ACHN (cell line): ENCODE results near the gene ARID5B.

Experiments
- DNase-seq: peaks from one replicate; pipeline ENCODE4 v3.0.0-alpha.2; 2015
- in situ Hi-C: cut with HindIII; loops from 2 replicates; pipeline ENCODE4 v1.10.0; 2017; ENCODE audit warnings: low sequenced_read_pairs, low pct_ligation_motif_present, low pct_unique_long_range_greater_than_20kb

ARID5B gene

DNA sequence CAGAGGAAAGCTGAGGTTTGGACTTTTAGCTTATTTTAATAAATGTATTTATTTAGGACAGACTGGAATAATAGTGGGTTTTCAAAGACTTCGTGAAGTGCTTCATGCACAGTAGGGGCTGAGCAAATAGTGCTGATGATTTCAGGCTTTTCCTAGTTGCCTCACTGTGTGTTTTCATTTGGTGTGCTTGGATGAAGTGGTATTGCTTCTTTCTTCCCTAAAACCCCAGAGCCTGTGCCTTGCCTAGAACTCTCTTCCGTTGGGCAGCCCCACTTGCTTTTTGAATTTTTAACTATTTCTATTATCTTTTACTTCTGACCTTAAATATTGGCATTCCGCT, 49.6 kb downstream of the ARID5B start:
- in situ Hi-C loops = no loop called here
- DNase-seq = no peak

DNA sequence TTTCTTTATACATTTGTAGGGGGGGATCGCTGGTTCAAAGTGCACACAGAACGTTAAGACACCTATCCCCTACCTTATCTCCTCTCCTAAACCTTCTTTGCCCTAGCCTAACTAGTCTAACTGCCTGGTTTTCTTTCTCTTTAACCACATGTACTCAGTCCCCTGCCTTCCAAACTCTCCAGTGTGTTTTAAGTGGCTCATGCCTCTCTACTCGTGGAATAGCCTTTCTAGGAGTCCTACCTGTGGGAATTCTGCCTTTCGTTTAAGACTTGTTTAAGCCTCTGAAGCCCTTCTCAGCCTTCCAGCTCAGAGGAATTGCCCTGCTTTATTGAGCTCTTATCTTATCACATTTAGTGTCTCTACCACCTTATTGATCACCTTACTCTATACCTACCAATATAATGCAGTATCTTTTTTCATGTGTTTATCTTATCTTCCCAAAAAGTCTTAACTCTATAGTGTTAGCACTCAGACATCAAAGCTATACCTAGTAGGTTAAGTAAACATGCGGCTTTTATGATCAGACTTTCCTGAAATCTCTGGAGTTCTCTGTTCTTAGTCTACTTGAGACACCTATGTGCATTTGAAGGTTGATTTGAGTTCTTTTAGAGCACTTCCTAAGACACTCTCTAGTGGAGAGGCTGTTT, 50.7 kb downstream of the ARID5B start:
- in situ Hi-C loops = no loop called here
- no peak for DNase-seq

DNA sequence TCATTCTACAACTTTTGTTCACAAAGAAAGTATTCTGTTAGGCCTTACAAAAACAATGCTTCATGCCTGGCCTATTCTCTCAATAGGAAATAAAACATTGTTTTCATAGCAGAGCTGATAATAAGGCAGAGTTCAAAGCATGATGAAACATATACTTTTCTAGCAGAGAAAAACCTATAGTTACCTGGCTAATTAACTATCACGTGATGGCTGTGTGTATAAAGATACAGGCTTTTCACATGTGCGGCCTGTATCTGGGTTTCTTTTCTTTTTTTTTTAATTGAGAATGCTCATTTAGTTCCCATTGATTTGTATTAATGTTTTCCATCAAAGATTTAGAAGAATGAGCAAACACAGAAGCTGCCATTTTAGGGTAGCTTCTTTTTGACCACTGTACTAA, 51.7 kb downstream of the ARID5B start:
- DNase-seq = no peak
- in situ Hi-C loops = no loop called here

DNA sequence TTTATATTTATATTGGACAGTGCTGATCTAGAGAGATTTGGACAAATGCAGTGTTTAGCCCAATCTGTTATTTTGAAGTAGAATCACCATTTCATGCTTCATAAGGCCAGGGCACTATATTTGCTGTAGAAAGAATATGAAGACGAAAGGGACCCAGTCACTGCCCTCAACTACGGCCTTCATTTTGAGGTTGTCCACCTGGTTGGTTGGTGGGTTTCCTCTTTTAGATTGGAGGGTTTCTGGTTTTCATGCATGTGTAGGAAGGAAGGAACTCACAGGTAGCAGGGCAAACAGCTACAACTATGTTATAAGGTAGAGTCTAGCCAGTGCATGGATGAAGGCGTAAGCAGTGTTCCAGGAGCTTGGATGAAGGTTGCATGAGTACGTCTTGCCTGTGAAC, 56.3 kb downstream of the ARID5B start:
- in situ Hi-C loops = no loop called here
- DNase-seq = no peak

DNA sequence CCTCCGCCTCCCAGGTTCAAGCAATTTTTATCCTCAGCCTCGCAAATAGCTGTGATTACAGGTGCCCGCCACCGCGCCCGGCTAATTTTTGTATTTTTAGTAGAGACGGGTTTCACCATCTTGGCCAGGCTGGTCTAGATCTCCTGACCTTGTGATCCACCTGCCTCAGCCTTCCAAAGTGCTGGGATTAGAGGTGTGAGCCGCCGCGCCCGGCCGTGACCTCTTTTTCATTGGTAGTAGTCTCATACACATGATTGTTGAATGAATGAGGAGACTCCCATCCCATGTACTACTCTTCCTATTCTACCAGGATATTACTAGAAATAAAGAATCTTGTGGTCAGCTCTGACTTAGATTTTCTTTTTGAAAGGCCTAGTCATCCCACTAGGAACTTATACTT, 56.8 kb downstream of the ARID5B start:
- no peak for DNase-seq
- in situ Hi-C loops = no loop called here

DNA sequence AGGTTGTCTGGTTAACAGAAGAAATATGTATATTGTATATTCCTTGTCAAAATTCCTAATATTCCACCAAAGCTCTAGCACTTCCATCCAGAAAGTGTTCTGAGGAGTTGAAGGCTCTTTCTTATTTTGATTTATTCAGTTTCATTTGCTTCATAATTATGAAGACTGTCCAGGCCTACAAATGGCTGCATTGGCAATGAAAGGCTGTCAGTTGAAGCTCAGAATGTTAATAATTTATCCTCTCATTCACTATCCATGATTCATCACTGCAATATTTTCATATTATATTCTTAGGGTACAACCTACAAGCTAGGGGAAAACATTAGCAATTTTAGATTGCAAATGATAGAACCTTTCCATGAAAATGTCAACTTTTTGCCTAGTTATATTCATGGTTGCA, 57.3 kb downstream of the ARID5B start:
- peak; percentile 23 for DNase-seq
- in situ Hi-C loops = no loop called here

DNA sequence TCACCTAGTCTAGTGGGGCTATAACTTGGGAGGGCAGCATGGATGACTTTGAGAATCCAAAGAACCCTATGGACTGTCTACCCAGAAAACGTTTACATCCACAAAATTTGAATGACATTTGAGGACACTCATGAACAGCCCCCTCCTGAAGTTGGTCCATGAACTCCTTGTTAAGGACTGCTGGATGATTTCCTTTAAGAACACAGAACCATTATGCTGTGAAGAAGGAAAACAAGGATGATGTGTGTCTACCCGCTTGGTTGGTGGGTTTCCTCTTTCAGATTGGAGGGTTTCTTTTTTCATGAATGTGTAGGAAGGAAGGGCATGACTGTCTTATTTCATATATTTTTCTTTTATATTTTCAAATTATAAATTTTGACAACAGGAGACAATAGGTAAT, 58.3 kb downstream of the ARID5B start:
- no peak for DNase-seq
- in situ Hi-C loops = no loop called here

DNA sequence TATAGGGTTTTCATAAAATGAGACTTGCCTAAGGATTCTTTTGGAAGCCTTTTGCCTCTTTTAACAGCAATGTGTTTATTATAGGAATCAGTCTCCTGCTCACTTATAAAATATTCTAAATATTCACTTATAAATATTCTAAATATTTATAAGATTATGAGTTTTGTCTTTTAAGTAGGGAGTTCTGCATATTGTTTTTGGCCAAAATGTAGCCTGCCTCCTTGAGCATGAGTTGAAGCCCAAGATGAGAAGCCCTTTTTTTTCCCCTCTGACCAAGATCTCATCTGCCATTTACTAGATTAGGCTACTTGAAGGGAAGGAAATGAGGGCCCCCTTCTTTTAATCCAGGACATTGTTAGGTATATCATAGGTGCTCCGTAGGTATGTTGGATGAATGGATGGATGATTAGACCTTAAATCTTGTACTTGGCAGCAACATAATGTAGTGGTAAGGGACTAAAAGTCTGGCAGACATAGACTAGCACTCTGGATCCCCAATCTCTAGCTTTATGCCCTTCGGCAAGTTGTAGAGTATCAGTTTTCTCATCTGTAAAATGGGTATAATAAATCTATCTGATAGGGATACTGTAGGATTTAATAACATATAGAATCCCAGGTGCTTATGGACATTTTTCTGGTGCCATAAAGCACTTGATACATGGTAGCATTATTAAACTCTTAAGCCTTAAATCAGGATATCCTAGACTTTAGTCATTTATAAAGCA, 59.1 kb downstream of the ARID5B start:
- in situ Hi-C loops = no loop called here
- no peak for DNase-seq

DNA sequence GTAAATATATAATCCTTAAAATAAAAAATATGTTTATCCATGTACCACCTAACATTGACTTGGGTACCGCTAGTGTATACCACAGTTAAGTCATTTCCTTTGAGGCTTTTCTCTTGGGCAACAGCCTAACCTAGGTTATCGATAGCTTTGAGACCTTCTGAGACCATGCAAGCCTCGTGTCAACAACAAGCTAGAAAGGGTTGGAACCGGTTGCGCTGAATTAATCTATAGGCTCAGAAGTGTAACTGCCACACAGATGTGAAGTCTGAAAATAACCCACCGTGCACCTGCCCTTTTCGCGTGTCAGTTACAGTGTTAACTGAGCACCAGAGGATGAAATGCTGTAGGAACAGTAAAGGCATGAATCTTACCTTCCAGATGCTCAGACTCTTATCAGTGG, 59.8 kb downstream of the ARID5B start:
- in situ Hi-C loops = no loop called here
- DNase-seq = no peak

DNA sequence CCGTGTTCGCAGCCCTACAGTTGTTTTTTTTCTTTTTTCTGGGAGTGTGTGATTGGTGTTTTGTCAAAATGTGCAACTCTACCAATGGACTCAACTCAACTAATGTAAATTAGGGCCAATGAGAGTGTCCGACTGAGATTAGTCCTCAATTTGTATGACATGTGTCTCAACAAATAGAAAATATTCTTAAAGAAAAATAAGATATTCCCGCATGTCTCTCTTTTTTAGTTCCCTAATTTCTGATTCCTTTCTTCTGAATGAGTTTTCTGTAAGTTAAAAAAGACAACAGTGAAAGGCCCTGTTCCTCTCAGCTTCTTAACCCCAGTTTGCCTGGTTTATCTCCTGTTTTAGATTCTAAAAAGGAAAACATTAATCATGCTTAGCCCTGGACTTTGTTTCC, 61.5 kb downstream of the ARID5B start:
- DNase-seq = no peak
- in situ Hi-C loops = no loop called here

DNA sequence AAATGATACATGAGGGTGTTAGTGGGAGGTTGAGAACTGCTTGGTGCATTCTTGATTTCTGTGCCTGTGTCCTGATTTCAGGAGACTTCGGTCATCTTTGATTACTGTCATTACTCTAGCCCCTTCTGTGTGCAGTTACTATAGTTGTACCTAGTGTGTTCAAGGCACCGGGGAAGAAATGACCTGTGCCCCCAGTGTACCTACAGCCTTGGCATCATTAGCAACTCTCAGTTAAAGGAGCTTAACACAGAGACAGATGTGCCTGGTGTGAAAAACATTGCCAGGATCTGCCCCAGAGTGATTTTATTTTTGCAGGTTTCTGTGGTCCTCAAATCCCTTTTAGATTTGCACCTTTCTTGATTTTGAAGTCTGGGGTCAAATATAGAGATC, 62.2 kb downstream of the ARID5B start:
- DNase-seq = no peak
- in situ Hi-C loops = no loop called here

DNA sequence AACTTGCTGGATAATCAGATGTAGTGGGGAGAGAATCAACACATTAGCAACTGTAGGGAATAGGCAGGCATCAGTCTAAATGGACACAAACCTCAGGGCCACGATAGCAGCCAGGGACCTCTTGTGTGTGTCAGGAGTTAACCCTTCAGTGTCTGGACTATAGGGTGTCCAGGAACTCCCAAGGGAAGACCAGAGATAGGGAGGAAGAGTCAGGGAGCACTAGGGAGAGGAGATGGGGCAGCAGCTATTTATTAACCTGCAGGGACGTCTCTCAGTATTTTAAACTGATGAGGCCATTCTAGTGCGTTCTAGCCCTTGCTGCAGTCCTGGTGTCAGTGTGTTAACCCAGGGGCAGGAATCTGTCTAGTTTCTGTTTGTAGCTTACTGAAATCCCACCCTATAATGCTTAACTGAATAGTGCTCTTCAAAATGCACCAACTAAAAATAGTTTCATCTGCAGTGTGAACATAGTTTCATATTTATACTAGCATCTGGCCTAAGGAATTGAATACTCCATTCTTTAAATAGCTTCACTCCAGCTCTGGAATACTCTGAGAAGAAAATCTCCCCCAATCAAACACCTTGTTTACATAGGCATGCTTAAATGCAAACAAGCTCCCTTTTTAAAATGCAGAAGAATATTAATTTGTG, 62.7 kb downstream of the ARID5B start:
- in situ Hi-C loops = no loop called here
- DNase-seq = no peak

DNA sequence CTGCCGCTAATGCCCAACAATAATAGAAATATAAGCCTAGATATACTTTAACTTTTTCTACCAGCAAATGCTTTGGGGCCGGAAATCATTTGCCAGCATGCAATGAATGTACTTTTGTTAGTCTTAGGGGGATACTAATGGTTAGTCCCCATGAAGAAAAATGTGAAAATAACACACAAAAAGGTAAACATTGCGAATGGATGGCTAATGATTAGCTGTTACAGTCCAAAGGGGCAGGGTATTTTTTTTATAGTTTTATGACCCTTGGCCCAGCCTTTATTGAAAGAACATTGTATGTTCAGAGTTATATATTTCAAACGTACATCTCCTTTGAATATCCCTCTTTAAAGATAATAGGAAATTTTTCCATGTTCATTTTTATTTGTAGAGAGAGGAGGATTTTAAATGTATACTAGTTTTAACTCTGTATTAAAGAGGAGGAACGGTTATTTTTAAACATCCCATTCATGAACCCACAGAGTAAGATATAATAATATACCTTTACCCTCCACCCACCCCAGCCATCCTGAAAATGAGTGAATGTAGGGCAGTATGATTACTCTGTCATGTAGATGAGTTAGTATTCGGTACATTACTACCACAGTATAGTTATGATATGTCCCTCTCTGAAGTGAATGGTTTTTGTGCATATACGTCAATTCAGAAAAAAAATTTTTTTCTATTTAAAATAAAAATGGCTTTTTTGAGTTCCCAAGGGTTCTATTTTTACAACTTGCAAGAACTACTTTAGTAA, 63.6 kb downstream of the ARID5B start:
- DNase-seq = no peak

DNA sequence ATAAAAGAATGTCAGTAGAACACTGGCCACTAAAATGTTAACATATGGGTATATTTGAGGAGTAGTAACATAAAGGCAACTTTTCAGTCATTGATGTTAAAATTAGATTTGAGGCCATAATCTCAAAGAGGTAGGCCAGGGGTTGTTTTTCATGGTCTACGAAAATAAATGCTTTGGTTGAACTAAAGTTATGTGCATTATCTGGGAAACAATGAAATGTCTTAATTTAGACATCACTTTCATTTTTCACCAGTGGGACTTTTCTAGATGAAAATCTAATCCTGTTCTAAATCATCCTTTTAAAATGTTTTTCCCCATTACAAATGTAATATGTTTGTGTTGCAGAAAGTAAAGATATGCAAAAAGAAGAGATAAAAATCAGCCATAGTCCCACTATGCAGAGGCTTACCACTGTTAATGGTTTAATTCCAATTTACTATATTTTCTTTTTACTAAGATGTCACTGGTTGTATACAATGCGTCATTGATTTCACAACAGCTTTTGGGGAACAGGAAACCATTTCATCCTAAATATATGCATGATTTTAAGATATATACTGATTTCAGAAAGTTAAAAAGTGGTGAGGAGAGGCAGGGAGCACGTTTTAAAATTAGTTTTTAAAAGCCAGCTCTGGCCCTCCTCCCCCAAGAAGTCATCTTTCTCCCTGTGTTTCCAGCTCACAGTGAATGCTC, 64.3 kb downstream of the ARID5B start:
- in situ Hi-C loops = no loop called here
- no peak for DNase-seq

More for the DNA sequence above, 63.6 kb downstream of the ARID5B start:
- in situ Hi-C loops = no loop called here

DNA sequence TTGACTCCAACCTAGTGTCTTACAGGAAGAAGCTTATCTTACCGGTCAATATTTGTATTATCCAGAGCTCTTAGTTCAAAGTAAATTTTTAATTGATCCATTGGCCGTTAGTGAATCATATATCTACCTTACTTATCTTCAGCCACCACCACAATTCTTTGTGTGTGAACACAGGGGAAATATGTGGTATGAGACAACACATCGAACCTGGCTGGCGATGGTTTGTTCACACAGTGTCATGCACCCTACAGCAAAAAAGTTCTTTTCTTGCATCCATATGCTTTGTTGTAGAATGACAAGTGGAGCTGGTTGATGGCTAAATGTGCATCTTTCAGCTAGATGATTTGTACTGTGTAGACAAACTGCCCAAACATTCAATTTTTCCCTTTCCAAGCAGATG, 65.8 kb downstream of the ARID5B start:
- no peak for DNase-seq
- in situ Hi-C loops = no loop called here

DNA sequence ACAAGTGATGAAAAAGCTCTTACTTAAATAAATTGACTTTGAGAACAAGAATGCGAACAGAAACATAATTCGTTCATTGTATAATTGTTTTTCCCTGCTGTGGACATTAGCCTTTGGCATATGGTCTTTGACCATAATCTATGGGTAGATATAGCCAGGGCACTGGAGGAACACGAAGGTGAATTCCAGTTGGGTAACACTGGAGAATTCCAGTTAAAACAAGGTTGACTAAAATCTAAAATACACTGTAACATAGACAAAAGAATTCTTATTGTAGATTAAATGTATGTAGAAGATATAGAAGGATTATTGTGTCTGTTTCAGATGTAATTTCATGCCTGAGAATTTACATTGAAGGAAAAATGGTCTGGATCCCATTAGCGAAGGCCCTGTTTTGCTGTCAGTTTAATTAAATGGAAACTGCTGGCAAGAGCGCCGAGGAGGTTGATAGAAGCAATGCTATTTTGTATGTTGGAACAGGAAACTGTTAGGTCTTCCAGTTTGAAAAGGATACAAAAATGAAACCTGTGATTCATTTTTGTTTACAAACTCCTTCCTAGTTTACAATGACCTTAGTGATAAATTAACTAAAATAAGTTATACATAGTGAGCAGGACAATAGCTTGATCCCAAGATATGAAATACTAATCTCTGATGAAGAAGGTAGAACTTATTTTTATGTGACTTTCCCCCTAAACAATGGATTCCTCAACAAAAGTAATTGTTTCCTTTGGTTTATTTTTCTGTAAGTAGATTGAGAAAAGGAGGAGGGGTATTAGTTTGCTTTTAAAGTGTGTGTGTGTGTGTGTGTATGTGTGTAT, 68.9 kb downstream of the ARID5B start:
- in situ Hi-C loops = no loop called here
- no peak for DNase-seq

DNA sequence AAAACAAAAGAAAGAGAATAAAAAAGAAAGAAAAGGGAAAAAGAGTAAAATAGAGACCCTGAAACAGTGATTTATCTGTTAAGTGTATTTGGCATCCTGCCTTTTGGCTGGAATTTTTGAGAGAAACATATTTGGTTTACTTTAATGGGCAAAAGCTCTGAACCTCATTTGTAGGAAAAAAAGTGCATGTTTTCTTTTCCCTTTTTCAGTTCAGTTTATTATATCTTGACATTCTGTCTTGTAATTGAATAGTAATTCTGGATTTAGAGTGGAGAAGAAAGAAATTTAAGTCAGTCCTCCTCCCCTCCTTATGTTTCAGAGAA, 69.5 kb downstream of the ARID5B start:
- in situ Hi-C loops = no loop called here
- no peak for DNase-seq

DNA sequence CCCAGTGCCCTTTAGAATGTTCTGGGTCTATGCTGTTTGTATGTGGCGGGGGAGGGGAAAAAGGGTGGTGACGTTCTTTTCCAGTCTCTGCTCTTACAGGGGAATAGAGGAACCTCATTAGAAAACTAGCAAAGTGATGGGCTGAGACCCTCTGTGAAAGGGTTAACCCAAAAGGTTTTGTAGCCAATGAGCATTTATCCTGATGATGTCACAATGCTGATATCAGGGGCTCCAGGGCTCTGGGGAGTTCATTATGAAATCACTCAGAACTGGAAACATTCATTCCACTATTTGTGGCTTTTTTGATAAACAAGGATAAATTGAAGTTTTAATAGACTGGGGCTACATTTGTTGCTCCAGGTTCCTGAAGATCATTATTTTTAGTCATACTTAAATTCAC, 71.7 kb downstream of the ARID5B start:
- in situ Hi-C loops = no loop called here
- no peak for DNase-seq
